DMS153 treated with DMSO at 0.1 percent for 48 hours (cell line): ENCODE results near the gene PLXDC2.
"Not testable (repeated sequence)": the region's sequence is repeated elsewhere in the genome, so short reads cannot be mapped to it uniquely, and the experiment has no call there.

Source experiments
- DNase-seq: peaks from one replicate; lab custom pipeline; 2025; ENCODE audit not compliant: unreplicated experiment; lab: John Stamatoyannopoulos, UW

Gene PLXDC2

GRCh38 chr10:19816411-19817230, at the start of gene PLXDC2:
Gene PLXDC2 (plus strand): TSS chr10:19816432.
- DNase-seq, result no peak

GRCh38 chr10:19767876-19768275, 48.4 kb upstream of the PLXDC2 start:
- DNase-seq, result no peak

DNA sequence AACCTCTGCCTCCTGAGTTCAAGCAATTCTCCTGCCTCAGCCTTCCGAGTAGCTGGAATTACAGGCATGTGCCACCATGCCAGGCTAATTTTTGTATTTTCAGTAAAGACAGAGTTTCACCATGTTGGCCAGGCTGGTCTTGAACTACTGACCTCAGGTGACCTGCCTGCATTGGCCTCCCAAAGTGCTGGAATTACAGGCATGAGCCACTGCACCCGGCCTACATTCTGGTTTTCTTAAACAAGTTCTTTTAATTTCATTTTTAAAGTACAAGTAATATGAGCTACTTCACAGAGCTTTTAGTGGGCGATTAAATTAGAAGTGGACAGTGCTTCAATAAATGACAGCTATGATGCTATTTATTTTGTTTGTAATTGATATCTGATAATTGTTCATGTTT, 46.4 kb upstream of the PLXDC2 start:
- DNase-seq, result not testable (repeated sequence)

DNA sequence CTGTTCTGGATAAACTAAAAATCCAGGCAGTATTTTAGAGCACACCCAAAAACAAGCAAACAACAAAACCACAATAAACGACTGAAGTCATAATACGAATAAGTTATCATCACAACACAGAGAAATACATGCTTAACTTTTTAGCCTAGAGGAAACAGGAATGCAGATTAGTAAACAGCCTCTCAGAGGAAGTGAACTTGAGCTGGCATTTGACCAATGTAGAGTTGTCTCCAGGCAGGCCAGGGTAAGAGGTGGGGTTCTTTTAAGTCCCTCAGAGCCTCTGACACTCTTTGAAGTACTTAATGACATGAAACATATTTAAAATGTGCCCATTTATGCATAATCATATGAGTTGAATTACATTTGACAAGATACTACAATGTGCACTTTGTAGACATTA, 43.3 kb upstream of the PLXDC2 start:
- no peak for DNase-seq

GRCh38 chr10:19775296-19775695, 40.9 kb upstream of the PLXDC2 start:
- no peak for DNase-seq

GRCh38 chr10:19777806-19778205, 38.4 kb upstream of the PLXDC2 start:
- DNase-seq, result no peak

DNA sequence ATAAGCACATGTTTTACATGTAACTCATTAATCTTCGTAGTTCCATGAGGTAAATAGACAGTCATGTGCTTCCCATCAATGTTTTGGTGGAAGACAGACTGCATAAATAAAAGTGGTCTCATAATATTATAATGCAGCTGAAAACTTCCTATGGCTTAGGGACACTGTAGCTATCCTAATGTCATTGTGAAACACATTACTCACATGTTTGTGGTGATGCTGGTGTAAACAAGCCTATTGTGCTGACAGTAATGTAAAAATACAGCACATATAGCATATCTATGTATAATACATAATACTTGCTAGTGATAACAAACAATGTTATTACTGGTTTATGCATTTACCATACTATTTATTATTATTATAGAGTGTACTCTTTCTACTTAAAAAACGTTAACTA, 37.2 kb upstream of the PLXDC2 start:
- no peak for DNase-seq

GRCh38 chr10:19782430-19783089, 33.7 kb upstream of the PLXDC2 start:
- DNase-seq, result no peak

DNA sequence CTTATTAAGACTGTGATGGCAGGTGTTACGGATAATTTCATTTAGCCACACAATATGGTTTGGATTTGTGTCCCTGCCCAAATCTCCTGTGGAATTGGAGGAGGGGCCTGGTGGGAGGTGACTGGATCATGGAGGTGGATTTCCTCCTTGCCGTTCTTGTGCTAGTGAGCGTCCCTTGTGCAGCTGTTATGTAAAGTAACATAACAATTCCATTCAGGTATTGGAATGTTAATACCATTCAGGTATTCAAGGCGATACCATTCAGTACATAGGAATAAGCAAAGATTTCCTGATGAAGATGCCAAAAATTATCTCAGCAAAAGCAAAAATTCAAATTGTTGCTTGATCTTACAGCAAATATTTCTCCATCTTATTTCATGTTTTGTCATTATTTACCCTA, 32.5 kb upstream of the PLXDC2 start:
- DNase-seq, result no peak

- no peak for DNase-seq
Measured at GRCh38 chr10:19785366-19785765, 30.9 kb upstream of the PLXDC2 start.

DNA sequence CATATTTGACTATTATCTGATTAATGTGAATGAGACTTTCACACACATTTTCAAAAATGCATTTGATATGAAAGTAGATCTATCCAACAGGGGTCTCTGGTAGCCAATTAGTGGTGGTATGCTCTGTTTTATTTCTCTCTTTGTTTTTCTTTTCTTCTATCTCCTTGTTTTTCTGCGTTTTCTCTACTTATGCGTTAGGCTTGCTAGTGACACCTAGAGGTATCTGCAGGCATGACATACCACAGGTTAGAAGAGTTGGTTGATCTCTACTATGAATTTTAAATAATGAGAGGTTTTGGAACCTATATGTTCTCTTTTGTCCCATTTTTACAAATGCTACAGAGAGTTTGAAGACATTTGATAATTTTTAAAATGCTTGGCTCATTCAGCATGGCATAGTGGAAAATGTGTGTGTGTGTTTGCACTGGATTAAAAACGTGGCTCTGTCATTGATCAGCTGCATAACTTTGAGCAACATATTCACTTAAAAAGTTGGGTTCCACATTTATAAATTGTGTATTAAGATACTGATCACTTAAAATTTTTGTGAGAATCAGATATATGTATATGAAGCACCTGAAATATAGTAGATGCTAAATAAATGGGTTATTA, 28.1 kb upstream of the PLXDC2 start:
- no peak for DNase-seq

DNA sequence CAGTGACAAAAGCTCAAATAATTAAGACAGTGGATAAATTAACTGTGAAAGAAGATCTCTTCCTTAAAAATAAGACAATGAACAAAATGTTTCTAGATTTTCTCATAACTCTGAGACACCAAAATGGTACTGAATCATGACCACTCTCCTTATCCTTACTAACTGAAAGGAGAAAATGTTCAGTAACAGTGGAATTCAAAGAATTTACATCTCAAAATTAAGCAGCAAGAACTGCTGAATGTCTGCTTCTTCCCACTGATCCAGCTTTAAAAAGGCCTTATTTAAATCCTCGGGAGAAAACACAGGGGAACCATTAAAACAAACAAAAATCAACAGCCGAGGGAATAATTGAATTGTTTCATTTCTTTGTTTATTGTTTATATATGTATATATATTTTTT, 27.3 kb upstream of the PLXDC2 start:
- no peak for DNase-seq

DNA sequence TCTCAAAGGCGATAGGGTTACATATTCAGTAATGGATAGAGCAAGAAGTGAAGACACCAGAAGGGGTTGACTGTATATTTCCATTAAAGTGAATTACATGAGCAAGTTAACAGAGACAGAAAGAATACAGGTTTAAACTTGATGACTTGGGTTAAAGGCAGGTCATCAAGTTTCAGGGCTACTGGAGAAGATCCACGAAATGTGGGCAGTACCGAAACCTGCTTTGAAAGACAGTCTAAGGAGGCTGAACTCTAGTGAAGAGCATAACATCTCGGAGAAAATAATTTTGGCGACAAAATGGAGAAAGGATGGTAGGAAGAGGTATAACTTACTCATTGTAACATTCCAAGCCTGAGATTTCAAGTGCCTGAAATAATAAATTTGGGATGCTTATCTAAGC, 26.6 kb upstream of the PLXDC2 start:
- no peak for DNase-seq

GRCh38 chr10:19791032-19791431, 25.2 kb upstream of the PLXDC2 start:
- no peak for DNase-seq

- DNase-seq, result no peak
Measured at GRCh38 chr10:19795684-19796083, 20.5 kb upstream of the PLXDC2 start.

DNA sequence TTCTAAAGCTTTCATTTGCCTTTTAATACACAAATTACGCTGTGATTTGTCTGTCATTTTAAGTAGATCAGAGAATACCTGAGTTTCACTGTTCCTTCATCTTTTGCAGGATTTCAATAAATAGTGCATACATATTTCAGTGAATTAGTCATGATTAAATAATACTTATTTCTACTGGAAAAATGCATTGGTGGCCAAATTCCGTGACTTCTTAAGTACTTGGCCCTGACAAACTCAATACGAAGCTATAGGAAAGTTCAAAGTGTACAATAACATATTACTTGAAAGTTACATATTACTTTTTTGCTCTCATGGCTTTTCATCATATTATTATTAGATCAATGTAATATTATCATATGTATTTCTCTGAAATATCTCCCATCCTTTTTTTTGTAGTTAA, 16.1 kb upstream of the PLXDC2 start:
- no peak for DNase-seq

GRCh38 chr10:19801369-19801768, 14.9 kb upstream of the PLXDC2 start:
- DNase-seq, result no peak

DNA sequence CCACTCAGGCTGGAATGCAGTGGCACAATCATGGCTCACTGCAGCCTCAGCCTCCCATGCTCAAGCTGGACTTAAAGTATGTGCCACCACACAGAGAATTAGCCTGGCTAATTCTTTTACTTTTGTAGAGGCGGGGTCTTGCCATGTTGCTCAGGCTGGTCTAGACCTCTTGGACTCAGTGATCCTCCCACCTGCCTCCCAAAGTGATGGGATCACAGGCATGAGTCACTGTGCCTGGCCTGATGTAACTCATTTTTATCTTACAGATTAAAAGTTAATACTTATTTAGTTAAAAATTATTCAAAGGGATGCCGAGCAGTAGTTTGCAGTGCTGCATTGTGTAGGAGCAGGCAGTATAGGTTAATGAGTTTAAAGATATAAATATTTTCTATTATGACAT, 12.6 kb upstream of the PLXDC2 start:
- DNase-seq, result no peak

DNA sequence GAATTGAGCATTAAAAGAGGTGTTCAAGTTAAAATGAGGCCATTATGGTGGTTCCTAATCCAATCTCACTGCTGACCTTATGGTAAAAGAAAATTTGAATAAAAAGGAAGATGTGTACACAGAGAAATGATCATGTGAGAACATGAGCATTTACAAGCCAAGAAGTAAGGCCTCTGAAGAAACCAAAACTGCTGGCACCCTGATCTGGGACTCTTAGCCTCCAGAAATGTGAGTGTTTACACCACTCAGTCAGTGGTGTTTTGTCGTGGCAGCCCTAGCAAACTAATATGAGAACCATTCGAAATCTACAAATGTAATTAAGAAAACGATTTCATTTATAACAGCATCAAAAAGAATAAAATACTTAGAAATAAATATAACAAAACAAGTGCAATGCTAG, 6.8 kb upstream of the PLXDC2 start:
- no peak for DNase-seq

- DNase-seq, result no peak
Measured at GRCh38 chr10:19811540-19811939, 4.7 kb upstream of the PLXDC2 start.

GRCh38 chr10:19812976-19813375, 3.3 kb upstream of the PLXDC2 start:
- DNase-seq, result no peak

DNA sequence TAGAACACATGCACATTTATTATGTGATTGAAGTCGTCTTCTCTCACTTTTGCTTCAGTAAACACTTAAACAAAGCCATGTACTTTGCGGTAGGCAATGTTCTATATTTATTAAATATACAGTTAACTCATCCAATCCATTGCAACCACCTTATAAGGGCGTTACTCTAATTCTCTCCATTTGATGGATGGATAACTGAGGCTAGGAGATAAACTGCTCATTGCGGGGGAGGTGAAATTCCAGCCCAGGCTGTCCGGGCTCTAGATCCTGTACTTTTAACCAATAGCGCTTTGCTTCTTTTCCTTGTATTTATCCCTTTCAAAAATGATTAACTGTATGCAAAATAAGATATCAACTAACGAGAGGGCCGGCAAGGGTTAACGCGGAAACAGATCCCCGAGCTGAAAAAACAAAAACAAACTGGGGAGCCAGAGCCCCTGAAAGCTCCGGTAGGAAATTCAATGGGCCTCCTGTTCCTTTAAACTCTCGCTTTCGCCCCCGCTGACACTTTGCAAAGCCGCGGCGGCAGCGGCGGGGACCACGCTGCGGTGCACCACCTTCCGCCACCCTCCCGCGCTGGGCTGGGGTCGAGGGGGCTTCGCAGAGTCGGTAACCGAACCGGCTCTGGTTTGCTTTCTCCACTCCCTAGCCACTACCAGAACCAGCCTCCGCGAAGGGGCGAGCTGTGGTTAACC, 1.0 kb upstream of the PLXDC2 start:
- DNase-seq, result no peak
